HG03571 (cell line): ENCODE measurements around the gene TM4SF18.
"Not testable (repeated sequence)": the region's sequence is repeated elsewhere in the genome, so short reads cannot be mapped to it uniquely, and the experiment has no call there.

Source experiments
- ATAC-seq: cut with Tn5 transposase; IDR thresholded peaks from one replicate; pipeline ENCODE4 v1.9.1; 2021; ENCODE audit not compliant: unreplicated experiment

TM4SF18 gene

GRCh38 chr3:149368674-149369497, 35.5 kb upstream of the TM4SF18 start:
- ATAC-seq: no peak

DNA sequence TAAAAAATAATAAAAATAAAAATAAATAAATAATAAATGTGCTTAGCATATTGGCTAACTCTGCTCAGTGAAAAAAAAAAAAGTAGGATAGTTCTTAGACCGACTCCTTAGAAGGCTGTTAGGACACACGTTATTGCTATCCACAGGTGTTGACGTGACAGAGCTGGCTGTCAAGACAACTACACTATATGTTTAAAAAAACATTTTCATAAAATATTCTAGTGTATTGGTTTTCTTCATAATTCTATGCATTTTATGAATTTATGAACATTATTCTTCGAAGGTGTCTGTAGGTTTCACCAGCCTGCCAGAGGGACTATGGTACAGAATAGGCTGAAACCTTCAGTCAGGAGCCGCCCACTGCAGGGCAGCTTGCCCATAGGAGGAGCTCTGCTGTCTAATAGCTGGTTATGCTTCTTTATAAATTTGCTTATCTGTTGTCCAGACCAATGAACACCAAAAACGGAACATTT, 34.8 kb upstream of the TM4SF18 start:
- no peak for ATAC-seq

DNA sequence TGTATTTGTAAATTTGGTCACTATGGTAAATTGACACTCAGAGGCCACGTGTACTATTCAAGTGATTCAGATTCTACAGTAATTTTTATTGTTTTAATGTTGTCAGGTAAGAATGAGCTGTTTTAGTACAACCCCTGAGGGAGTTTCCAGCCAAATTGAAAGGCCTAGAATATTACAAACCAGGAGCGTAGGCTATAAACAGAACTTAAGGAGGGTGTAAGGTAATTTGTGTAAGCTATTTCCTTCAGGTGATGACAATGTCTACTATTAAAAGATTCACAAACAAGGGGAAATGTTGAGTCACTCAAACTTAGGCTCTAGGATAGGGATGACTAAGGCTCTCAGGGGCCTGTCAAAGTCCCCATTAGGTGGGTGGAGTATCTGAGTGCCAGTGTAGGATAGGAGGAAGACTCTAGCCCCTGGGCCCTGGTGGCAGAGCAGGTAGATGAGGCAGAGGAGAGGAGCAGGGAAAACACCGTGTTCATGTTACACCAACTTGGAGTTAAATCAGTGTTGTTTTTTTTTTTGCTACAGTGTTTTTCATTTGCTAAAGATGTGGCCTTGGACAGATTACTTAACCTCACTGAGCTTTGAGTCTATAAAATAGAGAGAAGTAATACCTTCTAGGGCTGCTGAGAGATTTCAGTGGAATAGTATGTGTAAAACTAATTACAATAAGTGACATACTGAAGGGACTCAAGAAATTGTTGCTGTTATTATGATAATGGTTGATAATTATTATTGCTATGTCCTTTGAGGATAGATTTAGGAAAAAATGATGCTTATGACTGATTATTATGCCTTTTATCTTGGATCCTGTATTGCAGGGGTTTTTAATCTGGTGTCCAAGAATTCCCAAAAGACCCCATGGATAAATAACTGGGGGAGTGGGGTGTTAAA, 33.8 kb upstream of the TM4SF18 start:
- no peak for ATAC-seq

DNA sequence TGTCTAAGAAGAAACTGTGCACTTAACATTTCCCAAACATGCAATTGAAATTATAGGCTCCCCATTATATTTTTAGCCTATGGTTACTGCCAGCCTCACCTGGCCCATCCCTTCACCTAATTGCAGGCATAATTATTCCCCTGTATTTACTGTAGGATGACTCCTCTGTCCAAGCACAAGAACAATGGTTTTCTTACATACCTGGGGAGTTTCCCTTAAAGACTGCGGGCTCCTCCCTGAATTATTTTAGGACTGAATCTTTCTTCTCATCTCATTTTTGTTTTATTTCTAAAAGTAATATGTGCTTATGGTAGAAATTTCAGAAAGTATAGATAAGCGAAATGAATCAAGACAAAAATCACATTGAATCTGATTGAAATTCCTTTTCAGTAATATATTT, 32.6 kb upstream of the TM4SF18 start:
- no peak for ATAC-seq

DNA sequence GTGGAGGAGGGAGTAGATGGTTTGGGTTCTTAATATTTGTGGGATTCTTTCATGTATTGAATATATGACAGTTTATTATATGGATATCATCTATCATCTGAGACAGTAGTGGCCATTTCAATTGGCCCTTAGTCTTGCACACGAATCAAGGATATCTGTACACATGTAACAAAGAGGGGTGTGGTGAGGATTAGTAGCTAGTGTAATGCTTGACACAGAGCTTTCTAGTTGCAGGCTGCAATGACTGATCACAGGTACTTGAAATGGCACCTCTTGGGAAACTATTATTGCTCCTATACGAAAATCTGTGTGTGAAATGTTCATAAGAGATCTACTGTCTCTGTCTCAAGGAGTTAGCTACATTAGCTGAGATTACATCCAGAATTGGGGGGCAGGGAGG, 31.2 kb upstream of the TM4SF18 start:
- no peak for ATAC-seq

- ATAC-seq: no peak
These were observed 29.6 kb upstream of the TM4SF18 start for GRCh38 chr3:149363053-149363452.

DNA sequence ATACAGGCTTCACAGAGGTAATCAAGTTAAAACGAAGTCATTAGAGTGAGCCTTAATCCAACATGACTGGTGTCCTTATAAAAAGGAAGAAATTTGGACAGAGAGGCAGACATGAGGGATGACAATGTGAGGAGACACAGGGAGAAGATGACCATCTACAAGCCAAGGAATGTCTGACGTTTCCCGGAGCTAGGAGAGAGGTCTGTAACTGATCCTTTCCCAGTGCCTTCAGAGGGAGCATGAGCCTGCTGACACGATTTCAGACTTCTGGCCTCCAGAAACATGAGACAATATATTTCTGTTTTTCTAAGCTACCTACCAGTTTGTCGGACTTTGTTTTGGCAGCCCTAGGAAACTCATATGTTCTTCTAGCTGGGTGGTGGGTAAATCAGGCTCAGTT, 28.9 kb upstream of the TM4SF18 start:
- no peak for ATAC-seq

DNA sequence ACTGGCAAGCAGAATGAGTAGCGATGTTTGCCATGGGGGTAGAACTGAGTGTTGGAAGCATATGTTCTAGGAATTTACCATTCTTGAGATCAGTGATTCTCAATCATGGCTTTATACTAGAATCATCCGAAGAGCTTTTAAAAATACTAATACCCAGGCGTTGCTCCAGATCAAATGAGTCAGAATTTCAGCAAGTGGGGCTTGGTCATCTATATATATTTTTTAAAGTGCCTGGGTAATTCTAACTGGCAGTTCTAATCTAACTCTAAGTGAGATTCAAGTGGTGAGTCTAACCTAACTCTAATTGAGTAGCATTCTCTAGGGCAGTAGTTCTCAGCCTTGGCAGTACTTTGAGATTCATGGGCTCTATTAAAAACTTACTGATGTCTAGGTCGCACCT, 23.2 kb upstream of the TM4SF18 start:
- ATAC-seq: no peak

GRCh38 chr3:149356044-149356592, 22.7 kb upstream of the TM4SF18 start:
- no peak for ATAC-seq

DNA sequence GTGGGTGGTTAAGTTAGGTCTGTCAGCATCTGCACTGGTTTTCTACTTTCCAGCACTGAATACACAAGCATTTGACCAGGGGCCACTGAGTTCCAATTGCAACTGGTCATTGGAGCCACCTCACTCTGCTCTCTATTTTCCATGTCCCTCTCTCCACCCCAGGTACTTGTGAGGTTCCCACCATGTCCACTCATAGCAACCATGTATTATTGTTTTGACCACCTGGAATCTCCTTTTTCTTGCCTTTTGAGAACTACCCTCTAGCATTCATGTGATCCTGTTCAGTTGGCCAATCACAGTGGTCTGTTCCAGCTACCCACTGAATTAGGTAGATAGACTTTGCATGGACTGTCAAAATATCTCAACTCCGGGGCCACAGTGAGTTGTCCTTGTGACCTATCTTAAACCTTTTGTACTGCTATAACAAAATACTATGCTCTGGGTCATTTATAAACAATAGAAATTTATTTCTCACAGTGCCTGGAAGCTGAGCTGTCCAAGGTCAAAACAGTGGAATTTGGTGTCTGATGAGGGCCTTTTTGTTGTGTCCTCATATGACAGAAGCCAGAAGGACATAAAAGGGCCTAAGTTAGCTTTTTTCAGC, 20.2 kb upstream of the TM4SF18 start:
- ATAC-seq: no peak

DNA sequence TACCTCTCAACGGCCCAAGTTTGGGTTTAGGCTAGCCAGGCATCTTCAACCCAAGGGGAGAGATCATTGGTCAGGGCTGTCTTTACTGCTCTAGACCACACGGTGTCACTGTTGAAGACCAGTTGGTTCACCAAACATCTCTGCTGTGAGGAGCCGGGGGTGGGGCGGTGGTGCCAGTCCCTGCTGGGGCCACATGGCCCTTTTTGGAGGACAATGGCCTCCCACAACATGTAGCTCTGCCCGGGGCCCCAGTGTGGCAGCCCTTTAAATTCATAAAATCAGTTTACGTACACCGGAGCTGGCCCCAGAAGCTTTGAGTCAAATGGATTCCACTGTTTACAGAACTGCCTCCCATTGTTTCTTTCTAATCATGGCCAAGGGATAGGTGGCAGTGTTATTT, 19.1 kb upstream of the TM4SF18 start:
- peak; percentile 80 for ATAC-seq

GRCh38 chr3:149343951-149344350, 10.5 kb upstream of the TM4SF18 start:
- ATAC-seq: no peak

GRCh38 chr3:149342413-149343380, 9.3 kb upstream of the TM4SF18 start:
- no peak for ATAC-seq

DNA sequence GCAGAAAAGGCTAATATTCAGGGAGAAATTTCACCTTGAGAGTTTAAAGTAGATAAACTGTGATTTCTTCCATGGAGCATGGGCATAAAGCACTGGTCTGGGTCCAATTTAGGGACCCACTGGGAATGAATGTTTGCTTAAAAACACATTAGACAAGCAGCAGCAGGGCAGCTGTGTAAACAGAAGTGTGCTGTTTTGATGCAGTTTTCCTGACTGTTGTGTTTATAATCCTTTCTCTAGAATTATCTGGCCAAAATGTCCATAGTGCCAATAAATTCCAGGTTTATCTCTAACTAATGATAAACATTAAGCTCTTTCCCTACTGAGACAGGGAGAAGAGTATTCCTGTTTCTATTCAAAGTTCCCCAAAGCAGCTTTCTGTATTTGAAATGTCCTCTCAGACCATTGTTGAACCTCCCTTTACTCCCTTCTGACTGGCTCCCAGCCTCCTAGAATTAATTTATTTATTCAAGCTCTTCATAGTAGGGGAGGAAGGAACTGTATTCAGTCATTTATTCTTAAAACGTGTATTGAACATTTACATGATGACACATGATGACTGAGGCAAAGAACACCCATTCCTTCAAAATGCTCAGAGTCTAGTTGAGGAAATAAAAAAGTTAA, 7.0 kb upstream of the TM4SF18 start:
- no peak for ATAC-seq

- ATAC-seq: no peak
These were observed 6.5 kb upstream of the TM4SF18 start for GRCh38 chr3:149339931-149340309.

- ATAC-seq: not testable (repeated sequence)
These were observed 4.0 kb upstream of the TM4SF18 start for GRCh38 chr3:149337486-149337885.

GRCh38 chr3:149336925-149337324, 3.5 kb upstream of the TM4SF18 start:
- ATAC-seq: no peak

- ATAC-seq: no peak
These were observed 665 bp downstream of the TM4SF18 start for GRCh38 chr3:149332771-149333170.

- no peak for ATAC-seq
These were observed 1.1 kb downstream of the TM4SF18 start for GRCh38 chr3:149332227-149332765.
